K562 (cell line): ENCODE data around the gene PRRT2. TPM values are rescaled to one million over a fixed set of nuclear protein-coding genes. Genes with fewer than 3 reads are reported as not detected.

Experiments used
- ATAC-seq: fragments of 200-7000 bp; cut with Tn5 transposase; 3 replicates; pipeline ENCODE4 v1.9.1; 2020; ENCODE audit warnings: moderate library complexity
- BruUV-seq: library from RNA; stranded (reverse); fragments of 400-500 nt; replicated peaks from 2 replicates; lab custom pipeline; 2021; lab: Mats Ljungman, UMichigan
- CTCF ChIA-PET: fragments of 300-600 bp; formaldehyde crosslinking; extraction: SDS; loops from one replicate; lab custom pipeline; 2021; ENCODE audit warnings: low intra/inter-chr PET ratio; lab: Yijun Ruan, JAX
- POLR2A ChIA-PET: fragments of 300-600, 350-650 bp; sonication (Branson Sonifier 250); formaldehyde crosslinking; extraction: SDS; loops from one replicate; lab custom pipeline; 2021; ENCODE audit warnings: antibody characterized with exemption, inconsistent platforms; lab: Yijun Ruan, JAX
- DNase-seq, 4 experiments: peaks; one replicate each; pipeline versions ENCODE4 v3.0.0 to v3.0.0-alpha.2; 2011 to 2018; ENCODE audit warnings: low spot score in 3 of 4, mixed read lengths in 3 of 4; ENCODE audit errors: extremely low read depth in 1 of 4
- FAIRE-seq: peaks from 2 replicates; lab custom pipeline; 2011; peaks lifted over from hg19 to GRCh38; lab: Jason Lieb, UNC
- H2AFZ ChIP-seq: 2 replicates; pipeline ENCODE4 v1.6.0; 2011; ENCODE audit warnings: low read depth, low read length, control low read depth, inconsistent platforms
- H3K27ac ChIP-seq: fragments of 200-600 bp; 3 replicates; pipeline ENCODE4 v1.8.0; 2011; ENCODE audit warnings: low read depth, mild to moderate bottlenecking, control low read depth, inconsistent platforms, low read length, moderate library complexity, mixed read lengths; ENCODE audit errors: extremely low read depth
- H3K27me3 ChIP-seq, 2 experiments: fragments of 300-600 bp in 1 of 2; 2 replicates in 1 of 2; 3 replicates in 1 of 2; pipeline versions ENCODE4 v1.6.0 to v1.8.0; 2011; ENCODE audit warnings: inconsistent platforms in 2 of 2, low read length in 2 of 2, mild to moderate bottlenecking in 1 of 2, mixed read lengths in 1 of 2, moderate library complexity in 1 of 2; ENCODE audit not compliant: control insufficient read depth in 2 of 2, insufficient read depth in 2 of 2
- H3K36me3 ChIP-seq: fragments of 300-600 bp; 3 replicates; pipeline ENCODE4 v1.8.0; 2011; ENCODE audit warnings: mild to moderate bottlenecking, low read length, inconsistent platforms; ENCODE audit not compliant: control insufficient read depth, insufficient read depth
- H3K4me1 ChIP-seq, 2 experiments: fragments of 200-600 bp in 1 of 2; replicated peaks in 1 of 2; 2 replicates in 1 of 2; 3 replicates in 1 of 2; pipeline versions ENCODE4 v1.5.1 to v1.8.0; 2011; ENCODE audit warnings: inconsistent platforms in 2 of 2, low read length in 2 of 2, mild to moderate bottlenecking in 1 of 2, mixed read lengths in 1 of 2, moderate library complexity in 1 of 2; ENCODE audit not compliant: control insufficient read depth in 2 of 2, insufficient read depth in 2 of 2
- H3K4me2 ChIP-seq: 2 replicates; pipeline ENCODE4 v1.6.1; 2011; ENCODE audit warnings: low read length, control low read depth, inconsistent platforms, mixed read lengths; ENCODE audit not compliant: insufficient read depth
- H3K4me3 ChIP-seq: fragments of 200-600 bp; sonication (generic), shearing (Covaris generic); 2 replicates; pipeline ENCODE4 v1.5.1; 2016; ENCODE audit warnings: control low read depth, inconsistent platforms
- H3K79me2 ChIP-seq: fragments of 200-600 bp; 3 replicates; pipeline ENCODE4 v1.8.0; 2011; ENCODE audit warnings: low read length, inconsistent platforms; ENCODE audit not compliant: control insufficient read depth, insufficient read depth
- H3K9ac ChIP-seq, 2 experiments: 2 replicates each; pipeline versions ENCODE4 v1.6.0 to v1.6.1; 2011; ENCODE audit warnings: low read depth in 2 of 2, low read length in 2 of 2, control low read depth in 1 of 2, inconsistent platforms in 1 of 2, mild to moderate bottlenecking in 1 of 2, mixed read lengths in 1 of 2; ENCODE audit not compliant: insufficient read depth in 1 of 2
- H3K9me1 ChIP-seq: one replicate; pipeline ENCODE4 v1.6.0; 2011; ENCODE audit warnings: inconsistent platforms, mild to moderate bottlenecking, low read length, moderate library complexity; ENCODE audit not compliant: control insufficient read depth, insufficient read depth
- H3K9me3 ChIP-seq: replicated peaks from 2 replicates; pipeline ENCODE4 v1.5.1; 2011; ENCODE audit warnings: low read depth, low read length, inconsistent platforms; ENCODE audit not compliant: control insufficient read depth, insufficient read depth
- H4K20me1 ChIP-seq: replicated peaks from 2 replicates; pipeline ENCODE4 v1.6.1; 2011; ENCODE audit warnings: low read length, inconsistent platforms, mixed read lengths; ENCODE audit not compliant: control insufficient read depth, insufficient read depth
- FOXK2 ChIP-seq, 2 experiments: fragments of 450-650 bp; IDR thresholded peaks in 1 of 2; conservative IDR thresholded peaks in 1 of 2; 2 replicates each; pipeline ENCODE4 v1.6.1; 2016; ENCODE audit warnings: low read depth in 2 of 2, mild to moderate bottlenecking in 1 of 2
- MCM5 ChIP-seq: fragments of 450-650 bp; IDR thresholded peaks from 2 replicates; pipeline ENCODE4 v1.6.1; 2016; ENCODE audit warnings: low read depth
- NCOA4 ChIP-seq: fragments of 450-650 bp; IDR thresholded peaks from 2 replicates; pipeline ENCODE4 v1.6.1; 2018; ENCODE audit warnings: mild to moderate bottlenecking; ENCODE audit not compliant: partially characterized antibody
- YY1 ChIP-seq, 3 experiments: IDR thresholded peaks; 2 replicates each; pipeline ENCODE4 v1.6.1; 2011; ENCODE audit warnings: low read length in 2 of 3, mild to moderate bottlenecking in 2 of 3, moderate library complexity in 2 of 3, borderline replicate concordance in 1 of 3, control low read depth in 1 of 3, low read depth in 1 of 3; ENCODE audit not compliant: insufficient read depth in 3 of 3, insufficient replicate concordance in 2 of 3, control insufficient read depth in 1 of 3, insufficient read length in 1 of 3; ENCODE audit errors: extremely low read depth in 1 of 3
- WGBS: fragments of 100-300 bp; shearing (Covaris generic); methylation state at CpG from one replicate; pipeline ENCODE4 v1.1.6; 2016; ENCODE audit warnings: low coverage, mixed read lengths; ENCODE audit not compliant: insufficient coverage; ENCODE audit errors: missing lambda C conversion rate; 5-methylcytosine and 5-hydroxymethylcytosine counted together
- in situ Hi-C: fragments of 300-500 bp; cut with MboI; formaldehyde crosslinking; loops from 4 replicates; pipeline ENCODE4 v1.15.0; 2018; ENCODE audit warnings: inconsistent platforms, mixed read lengths
- intact Hi-C: fragments of 100-400 bp; cut with micrococcal nuclease; formaldehyde crosslinking; loops from 2 replicates; pipeline ENCODE4 v1.14.2; 2022
- polyA plus RNA-seq, 8 experiments: library from polyadenylated mRNA; depleted of rRNA in 4 of 8; stranded (reverse) in 5 of 8; unstranded in 3 of 8; fragments of >200 nt; fragmentation: Nextera tagmentation in 2 of 8; fragmentation: Illumina TruSeq in 1 of 8; extraction: Ambion mirVana in 2 of 8; extraction: Trizol in 1 of 8; gene quantifications; 2 replicates each; pipeline versions ENCODE4 v1.2.1 to v1.2.3, GENCODE V29; 2011 to 2014; ENCODE audit warnings: inconsistent platforms in 1 of 8, missing spikeins in 1 of 8
- total RNA-seq, 7 experiments: library from RNA; depleted of rRNA in 6 of 7; stranded (reverse); fragments of >200 nt in 6 of 7; fragmentation: Illumina TruSeq in 2 of 7; extraction: Trizol in 2 of 7; gene quantifications; 2 replicates each; pipeline versions ENCODE4 v1.2.1 to v1.2.3, GENCODE V29; 2011 to 2021; ENCODE audit warnings: low replicate concordance in 1 of 7
- TF ChIP-seq, protein P1 (sequence below), 2 experiments: fragments of 450-650 bp in 1 of 2; sonication (generic) in 1 of 2; formaldehyde crosslinking in 1 of 2; IDR thresholded peaks in 1 of 2; conservative IDR thresholded peaks in 1 of 2; 2 replicates each; pipeline versions ENCODE4 v1.6.1 to v1.8.1; 2016 to 2023; ENCODE audit warnings: mild to moderate bottlenecking in 2 of 2, moderate library complexity in 2 of 2, inconsistent platforms in 1 of 2, missing genetic modification reagents in 1 of 2
- TF ChIP-seq, protein P2 (sequence below): sonication (generic); formaldehyde crosslinking; IDR thresholded peaks from 2 replicates; pipeline ENCODE4 v1.8.1; 2023; ENCODE audit warnings: mild to moderate bottlenecking, missing genetic modification reagents, moderate library complexity

The PRRT2 gene
- total and polyA plus RNA-seq, 9 of the 15 experiments (the other 6 are each of a cell fraction or from before 2014, with no cell fraction given) = 0.11 to 1.0 (median 0.42) TPM; not detected in 2

DNA sequence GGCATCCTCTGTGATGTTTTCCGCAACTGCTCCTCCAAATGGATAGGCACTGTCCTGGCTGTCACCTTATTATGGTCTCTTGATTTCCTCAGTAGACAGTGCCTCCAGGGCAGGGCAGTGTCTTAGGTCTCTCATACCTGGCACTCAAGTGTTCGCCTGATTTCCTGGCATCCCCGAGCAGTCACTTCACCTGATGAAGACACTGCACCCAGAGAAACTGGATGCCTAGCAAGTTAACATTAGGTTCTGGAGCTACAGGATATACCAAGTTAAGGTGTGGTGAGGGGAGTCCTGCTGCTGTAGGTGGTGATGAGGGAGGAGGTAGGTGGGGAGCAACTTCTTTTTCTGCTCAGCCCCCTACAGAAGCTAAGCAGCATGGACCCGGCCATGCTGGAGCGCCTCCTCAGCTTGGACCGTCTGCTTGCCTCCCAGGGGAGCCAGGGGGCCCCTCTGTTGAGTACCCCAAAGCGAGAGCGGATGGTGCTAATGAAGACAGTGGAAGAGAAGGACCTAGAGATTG, 9.5 kb upstream of the PRRT2 start (continued):
- TF ChIP-seq MCM5 (no peak), NCOA4 (no peak), FOXK2 (conservative IDR thresholded peaks at IDR 0.05 in 1 of 2, IDR thresholded peaks at IDR 0.05 in 1 of 2; ENCODE audit: low read depth in 2 of 2) (no peak)
- TF ChIP-seq, protein P1, sequence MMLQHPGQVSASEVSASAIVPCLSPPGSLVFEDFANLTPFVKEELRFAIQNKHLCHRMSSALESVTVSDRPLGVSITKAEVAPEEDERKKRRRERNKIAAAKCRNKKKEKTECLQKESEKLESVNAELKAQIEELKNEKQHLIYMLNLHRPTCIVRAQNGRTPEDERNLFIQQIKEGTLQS (IDR thresholded peaks at IDR 0.05) = no peak
- TF ChIP-seq, protein P1 (CRISPR knock-in tag; conservative IDR thresholded peaks at IDR 0.05) = no peak

DNA sequence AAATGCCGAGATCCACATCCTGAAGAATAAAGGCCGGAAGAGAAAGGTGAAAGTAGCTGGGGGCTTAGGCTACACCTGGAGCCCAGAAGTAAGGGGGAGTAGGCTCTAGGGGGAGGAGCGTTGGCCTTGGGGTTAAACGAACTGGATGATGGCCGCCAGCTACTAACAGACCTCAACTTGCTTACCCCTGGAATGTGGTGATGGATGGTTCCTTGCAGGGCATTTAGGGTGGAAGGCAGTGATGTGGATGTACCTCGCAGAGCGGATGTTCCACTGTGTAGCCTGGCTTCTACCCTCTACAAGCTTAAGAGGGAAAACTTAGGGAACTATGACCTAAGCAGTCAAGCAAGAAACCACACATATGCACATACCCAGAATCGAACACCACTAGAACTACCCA, 8.0 kb upstream of the PRRT2 start:
- peak overlapping the region; percentile 32 to 92; a peak in 3 of 4 replicates for H3K9ac ChIP-seq
- H3K36me3 ChIP-seq = peaks cover 70% of the 10 kb centered on the region
- H3K27ac ChIP-seq = peak overlapping the region; percentile 99
- BruUV-seq = no TSS peak
- H3K4me3 ChIP-seq = 0 out of 2 replicates have a peak overlapping the region, but pooled peaks have one; percentile 59
- POLR2A ChIA-PET = interaction anchor here (0.5 to 6.0 kb wide), 12 partner anchors 12 to 796 kb away, joined by 3 to 114 read pairs (median 3); partner anchors contain the start of genes ALDOA, KIF22 and PAGR1
- no peaks in the 10 kb centered on the region for H3K9me3 ChIP-seq
- in situ Hi-C loops (no loop called here), intact Hi-C loops (no loop called here)
- H3K9me1 ChIP-seq = no peaks in the 10 kb centered on the region
- TF ChIP-seq, protein P2, sequence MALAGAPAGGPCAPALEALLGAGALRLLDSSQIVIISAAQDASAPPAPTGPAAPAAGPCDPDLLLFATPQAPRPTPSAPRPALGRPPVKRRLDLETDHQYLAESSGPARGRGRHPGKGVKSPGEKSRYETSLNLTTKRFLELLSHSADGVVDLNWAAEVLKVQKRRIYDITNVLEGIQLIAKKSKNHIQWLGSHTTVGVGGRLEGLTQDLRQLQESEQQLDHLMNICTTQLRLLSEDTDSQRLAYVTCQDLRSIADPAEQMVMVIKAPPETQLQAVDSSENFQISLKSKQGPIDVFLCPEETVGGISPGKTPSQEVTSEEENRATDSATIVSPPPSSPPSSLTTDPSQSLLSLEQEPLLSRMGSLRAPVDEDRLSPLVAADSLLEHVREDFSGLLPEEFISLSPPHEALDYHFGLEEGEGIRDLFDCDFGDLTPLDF (CRISPR knock-in tag) = no peak
- TF ChIP-seq YY1 (IDR thresholded peaks at IDR 0.05; ENCODE audit: borderline replicate concordance in 1 of 3, control insufficient read depth in 1 of 3, extremely low read depth in 1 of 3, insufficient read depth in 3 of 3, insufficient read length in 1 of 3, insufficient replicate concordance in 2 of 3, low read depth in 1 of 3, low read length in 2 of 3) = peak in 1 of 3 experiments; percentile 51
- 73% methylated on average over 8 of the region's 8 CpGs for WGBS
- H3K4me1 ChIP-seq = peaks cover 20 to 30% of the 10 kb centered on the region in 2 experiments; a peak in 4 of 5 replicates
- peaks cover 10% of the 10 kb centered on the region; the same call in 1 of the 2 replicates for H4K20me1 ChIP-seq
- no peak for FAIRE-seq
- H3K79me2 ChIP-seq = peaks cover 30% of the 10 kb centered on the region
- no peak for ATAC-seq
- no peak overlapping the region for H2AFZ ChIP-seq
- peak overlapping the region; percentile 90 for H3K4me2 ChIP-seq
- no peak for DNase-seq
- CTCF ChIA-PET = no interaction called here
- H3K27me3 ChIP-seq = no peaks in the 10 kb centered on the region
